ENCODE measurements around the gene ARL15.

Gene ARL15

DNA sequence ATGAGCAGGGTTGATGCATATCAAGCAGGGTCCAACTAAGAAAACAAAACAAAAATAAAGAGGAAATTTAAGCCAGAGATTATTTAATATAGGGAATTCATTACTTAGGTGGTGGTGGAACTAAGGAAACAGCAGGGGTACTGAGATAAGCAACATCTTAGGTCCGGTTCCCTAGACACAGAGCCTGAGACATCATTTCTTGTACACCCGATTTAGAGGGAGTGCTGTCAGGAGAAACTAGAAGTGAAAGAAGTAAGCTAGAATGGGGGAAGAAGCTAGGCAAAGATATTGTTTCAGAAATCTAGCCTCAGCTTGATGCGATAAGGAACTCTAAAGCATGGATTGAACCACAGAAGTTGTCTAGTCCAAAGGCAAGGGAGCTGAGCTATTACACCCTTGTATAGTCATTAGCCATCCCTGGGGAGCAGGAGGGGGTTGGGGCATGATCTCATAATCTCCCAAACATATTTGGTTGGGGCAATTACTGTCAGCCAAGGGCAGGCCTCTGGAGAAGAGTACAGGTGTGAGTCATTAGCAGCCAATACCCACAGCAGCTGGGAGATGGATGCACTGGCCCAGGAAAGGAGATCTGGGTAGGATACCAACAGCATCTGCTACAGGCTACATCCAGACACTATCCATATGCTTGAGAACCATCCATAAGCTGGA lies 194.5 kb downstream of the ARL15 start:
- no peak overlapping the region for H4K91ac ChIP-seq (ENCODE audit: low read depth, low read length)
- H2AFZ ChIP-seq (ENCODE audit: insufficient read depth, low read length, poor library complexity) = no peak overlapping the region
- H3K9ac ChIP-seq (ENCODE audit: low read length) = no peak overlapping the region
- no peak overlapping the region for H3K4ac ChIP-seq (ENCODE audit: low read depth, low read length)
- H2BK12ac ChIP-seq (ENCODE audit: low read length) = no peak overlapping the region
- H4K12ac ChIP-seq (ENCODE audit: low read depth, low read length) = no peak overlapping the region
- H3K4me2 ChIP-seq (ENCODE audit: low read length) = no peak overlapping the region
- no peaks in the 10 kb centered on the region for H3K36me3 ChIP-seq (ENCODE audit: control insufficient read depth in 1 of 2, insufficient read depth in 2 of 2, low read length in 2 of 2)
- WGBS (ENCODE audit: extremely low coverage, insufficient coverage, insufficient read length) = no CpG with 5 or more reads among the region's 3 CpGs
- DNase-seq = no peak
- H3K9me3 ChIP-seq (ENCODE audit: insufficient read depth, low read depth, low read length) = no peaks in the 10 kb centered on the region
- H3K27ac ChIP-seq (ENCODE audit: low read depth, low read length) = no peak overlapping the region
- H2AK5ac ChIP-seq (ENCODE audit: low read length) = no peak overlapping the region
- no peaks in the 10 kb centered on the region for H3K79me1 ChIP-seq (ENCODE audit: low read length)
- H2BK5ac ChIP-seq (ENCODE audit: low read depth, low read length, poor library complexity) = no peak overlapping the region
- H2BK120ac ChIP-seq (ENCODE audit: insufficient read depth, low read length, poor library complexity) = no peak overlapping the region
- H3K4me3 ChIP-seq (ENCODE audit: low read depth, low read length) = no peak overlapping the region
- H3K14ac ChIP-seq (ENCODE audit: low read length) = no peak overlapping the region
- no peaks in the 10 kb centered on the region for H3K79me2 ChIP-seq (ENCODE audit: control insufficient read depth, insufficient read depth, low read length, poor library complexity)
- no peaks in the 10 kb centered on the region for H3K27me3 ChIP-seq (ENCODE audit: insufficient read depth, low read length)
- no peak overlapping the region for H4K8ac ChIP-seq (ENCODE audit: low read depth, low read length)
- H3K23ac ChIP-seq (ENCODE audit: low read length) = no peak overlapping the region
- no peaks in the 10 kb centered on the region for H3K4me1 ChIP-seq (ENCODE audit: control insufficient read depth in 1 of 2, insufficient read depth in 2 of 2, low read length in 2 of 2)
- no peak overlapping the region for H3K18ac ChIP-seq (ENCODE audit: low read length)

DNA sequence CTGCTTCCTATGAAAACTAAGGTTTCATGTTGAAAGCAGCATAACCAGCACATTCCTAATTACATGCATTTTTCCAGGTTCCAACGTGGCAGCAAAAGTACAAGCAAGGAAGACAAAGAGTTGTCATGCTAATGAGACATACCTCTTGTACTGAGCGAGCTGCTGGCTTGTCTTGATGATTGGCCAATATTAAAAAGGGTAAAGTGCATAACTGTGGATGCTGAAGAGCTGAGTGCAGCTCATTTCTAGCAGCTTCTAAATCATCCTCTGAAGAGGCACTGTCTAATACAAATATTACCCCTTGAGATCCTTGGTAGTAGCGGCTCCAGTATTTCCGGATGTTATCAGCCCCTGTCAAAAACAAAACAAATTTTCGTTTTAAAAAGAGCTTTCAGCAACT lies 197.3 kb downstream of the ARL15 start:
- Histone ChIP-seq H3K27me3 (ENCODE audit: insufficient read depth, low read length) (no peaks in the 10 kb centered on the region), H4K91ac (ENCODE audit: low read depth, low read length) (no peak overlapping the region), H3K79me1 (ENCODE audit: low read length) (no peaks in the 10 kb centered on the region), H4K8ac (ENCODE audit: low read depth, low read length) (no peak overlapping the region), H3K4me3 (ENCODE audit: low read depth, low read length) (no peak overlapping the region), H3K9me3 (ENCODE audit: insufficient read depth, low read depth, low read length) (no peaks in the 10 kb centered on the region), H3K4me1 (ENCODE audit: control insufficient read depth in 1 of 2, insufficient read depth in 2 of 2, low read length in 2 of 2) (no peaks in the 10 kb centered on the region), H3K4me2 (ENCODE audit: low read length) (no peak overlapping the region), H3K18ac (ENCODE audit: low read length) (no peak overlapping the region), H2AK5ac (ENCODE audit: low read length) (no peak overlapping the region), H3K9ac (ENCODE audit: low read length) (no peak overlapping the region), H4K12ac (ENCODE audit: low read depth, low read length) (no peak overlapping the region), H3K79me2 (ENCODE audit: control insufficient read depth, insufficient read depth, low read length, poor library complexity) (no peaks in the 10 kb centered on the region), H3K4ac (ENCODE audit: low read depth, low read length) (no peak overlapping the region), H2BK5ac (ENCODE audit: low read depth, low read length, poor library complexity) (no peak overlapping the region), H3K14ac (ENCODE audit: low read length) (no peak overlapping the region), H2AFZ (ENCODE audit: insufficient read depth, low read length, poor library complexity) (no peak overlapping the region), H3K27ac (ENCODE audit: low read depth, low read length) (no peak overlapping the region), H2BK120ac (ENCODE audit: insufficient read depth, low read length, poor library complexity) (no peak overlapping the region), H2BK12ac (ENCODE audit: low read length) (no peak overlapping the region), H3K36me3 (ENCODE audit: control insufficient read depth in 1 of 2, insufficient read depth in 2 of 2, low read length in 2 of 2) (no peaks in the 10 kb centered on the region), H3K23ac (ENCODE audit: low read length) (no peak overlapping the region)
- no CpG with 5 or more reads among the region's 5 CpGs for WGBS (ENCODE audit: extremely low coverage, insufficient coverage, insufficient read length)
- DNase-seq = peak; percentile 4 to 47

DNA sequence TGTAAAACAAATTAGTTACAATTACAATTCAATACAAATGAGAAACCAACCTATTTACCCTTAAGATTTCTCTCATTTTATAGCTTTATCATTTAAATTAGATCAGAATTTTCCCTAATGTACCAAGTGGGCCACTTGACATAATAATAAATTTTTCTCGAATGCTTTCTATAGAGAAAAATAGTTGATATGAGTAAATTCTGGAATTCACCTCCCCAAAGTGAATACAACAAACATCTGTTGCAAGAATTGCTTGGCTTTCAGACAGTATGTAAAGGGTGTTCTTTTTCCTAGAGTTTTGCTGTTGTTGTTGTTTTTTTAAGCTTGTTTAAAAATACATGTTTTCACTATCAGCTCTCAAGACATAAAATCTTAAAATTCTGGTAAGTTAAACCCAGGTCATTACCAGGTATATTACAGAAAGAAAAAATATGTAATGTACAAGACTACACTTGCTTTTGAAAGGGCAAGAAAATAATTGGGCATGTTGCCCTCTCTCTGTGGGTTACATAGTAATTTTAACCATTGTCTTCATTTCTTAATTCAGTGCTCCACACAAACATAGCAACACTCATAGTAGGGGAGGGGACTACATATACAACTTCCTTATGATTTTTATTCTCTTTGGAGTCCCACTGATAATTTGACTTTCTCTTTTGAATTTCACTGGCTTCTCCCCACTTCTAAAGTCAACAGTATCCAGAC lies 200.6 kb downstream of the ARL15 start:
- Histone ChIP-seq H4K12ac (ENCODE audit: low read depth, low read length) (no peak overlapping the region), H3K14ac (ENCODE audit: low read length) (no peak overlapping the region), H3K36me3 (ENCODE audit: control insufficient read depth in 1 of 2, insufficient read depth in 2 of 2, low read length in 2 of 2) (no peaks in the 10 kb centered on the region), H3K27ac (ENCODE audit: low read depth, low read length) (no peak overlapping the region), H2BK12ac (ENCODE audit: low read length) (no peak overlapping the region), H3K9ac (ENCODE audit: low read length) (no peak overlapping the region), H3K4me3 (ENCODE audit: low read depth, low read length) (no peak overlapping the region), H3K9me3 (ENCODE audit: insufficient read depth, low read depth, low read length) (no peaks in the 10 kb centered on the region), H2AFZ (ENCODE audit: insufficient read depth, low read length, poor library complexity) (no peak overlapping the region), H3K4me1 (ENCODE audit: control insufficient read depth in 1 of 2, insufficient read depth in 2 of 2, low read length in 2 of 2) (no peaks in the 10 kb centered on the region), H3K27me3 (ENCODE audit: insufficient read depth, low read length) (no peaks in the 10 kb centered on the region), H2BK120ac (ENCODE audit: insufficient read depth, low read length, poor library complexity) (no peak overlapping the region), H3K79me2 (ENCODE audit: control insufficient read depth, insufficient read depth, low read length, poor library complexity) (no peaks in the 10 kb centered on the region), H3K18ac (ENCODE audit: low read length) (no peak overlapping the region), H3K4ac (ENCODE audit: low read depth, low read length) (no peak overlapping the region), H4K91ac (ENCODE audit: low read depth, low read length) (no peak overlapping the region), H2AK5ac (ENCODE audit: low read length) (no peak overlapping the region), H3K4me2 (ENCODE audit: low read length) (no peak overlapping the region), H3K23ac (ENCODE audit: low read length) (no peak overlapping the region), H2BK5ac (ENCODE audit: low read depth, low read length, poor library complexity) (no peak overlapping the region), H3K79me1 (ENCODE audit: low read length) (no peaks in the 10 kb centered on the region), H4K8ac (ENCODE audit: low read depth, low read length) (no peak overlapping the region)
- no CpG with 5 or more reads among the region's 1 CpG for WGBS (ENCODE audit: extremely low coverage, insufficient coverage, insufficient read length)
- no peak for DNase-seq

DNA sequence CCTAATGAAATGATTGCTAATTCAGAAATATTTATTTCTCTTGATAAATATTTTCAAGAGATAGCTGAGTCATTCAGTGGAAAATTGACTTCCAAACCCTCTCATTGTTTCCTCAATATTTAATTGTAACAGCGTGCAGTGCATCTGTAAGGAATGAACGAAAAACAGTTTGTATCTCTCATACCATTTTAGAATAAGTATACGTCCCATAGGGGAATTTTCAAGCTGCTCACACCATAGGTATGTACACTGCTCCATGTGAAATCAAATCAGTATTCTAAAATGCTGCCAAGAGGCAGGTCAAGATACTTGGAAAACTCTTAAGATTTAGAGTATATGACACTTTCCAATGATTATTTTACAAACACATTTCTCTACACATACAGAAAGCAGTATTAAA lies 202.2 kb downstream of the ARL15 start:
- Histone ChIP-seq H3K4me1 (ENCODE audit: control insufficient read depth in 1 of 2, insufficient read depth in 2 of 2, low read length in 2 of 2) (no peaks in the 10 kb centered on the region), H3K27ac (ENCODE audit: low read depth, low read length) (no peak overlapping the region), H2BK12ac (ENCODE audit: low read length) (no peak overlapping the region), H3K23ac (ENCODE audit: low read length) (no peak overlapping the region), H3K4me2 (ENCODE audit: low read length) (no peak overlapping the region), H3K79me2 (ENCODE audit: control insufficient read depth, insufficient read depth, low read length, poor library complexity) (no peaks in the 10 kb centered on the region), H3K14ac (ENCODE audit: low read length) (no peak overlapping the region), H3K27me3 (ENCODE audit: insufficient read depth, low read length) (no peaks in the 10 kb centered on the region), H4K12ac (ENCODE audit: low read depth, low read length) (no peak overlapping the region), H3K18ac (ENCODE audit: low read length) (no peak overlapping the region), H2BK5ac (ENCODE audit: low read depth, low read length, poor library complexity) (no peak overlapping the region), H4K91ac (ENCODE audit: low read depth, low read length) (no peak overlapping the region), H3K9ac (ENCODE audit: low read length) (no peak overlapping the region), H3K4me3 (ENCODE audit: low read depth, low read length) (no peak overlapping the region), H3K4ac (ENCODE audit: low read depth, low read length) (no peak overlapping the region), H2AK5ac (ENCODE audit: low read length) (no peak overlapping the region), H3K9me3 (ENCODE audit: insufficient read depth, low read depth, low read length) (no peaks in the 10 kb centered on the region), H3K36me3 (ENCODE audit: control insufficient read depth in 1 of 2, insufficient read depth in 2 of 2, low read length in 2 of 2) (no peaks in the 10 kb centered on the region), H2AFZ (ENCODE audit: insufficient read depth, low read length, poor library complexity) (no peak overlapping the region), H4K8ac (ENCODE audit: low read depth, low read length) (no peak overlapping the region), H3K79me1 (ENCODE audit: low read length) (no peaks in the 10 kb centered on the region), H2BK120ac (ENCODE audit: insufficient read depth, low read length, poor library complexity) (no peak overlapping the region)
- no CpG with 5 or more reads among the region's 3 CpGs for WGBS (ENCODE audit: extremely low coverage, insufficient coverage, insufficient read length)
- DNase-seq = no peak

Measured in trophoblast cell (in vitro differentiated cells and primary cell).